Measurements from ENCODE around the gene RYR2. TPM values are rescaled to one million over a fixed set of nuclear protein-coding genes. Genes with fewer than 3 reads are reported as not detected.

The RYR2 gene
- total RNA-seq, 1 experiment from 2014 or later = 0.90 TPM

DNA sequence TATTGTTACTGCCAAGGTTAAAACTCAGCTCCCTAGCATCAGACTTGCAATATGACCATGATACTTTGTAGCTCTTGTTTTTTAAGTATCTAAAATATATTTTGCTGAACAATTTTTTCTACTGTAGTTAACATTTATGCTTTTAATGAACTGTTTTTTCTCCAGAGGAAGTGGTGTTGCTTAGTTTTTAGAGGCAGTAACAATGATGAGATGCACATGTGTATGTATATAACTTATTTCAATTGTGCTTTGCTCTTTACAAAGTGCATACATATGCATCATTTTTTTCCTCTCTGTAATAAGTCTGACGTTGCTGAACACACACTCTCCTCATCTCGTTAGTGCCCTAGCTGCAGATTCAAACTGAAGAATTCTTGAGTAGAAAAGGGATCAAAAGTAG is 430.0 kb downstream of the RYR2 start:
- Mint-ChIP-seq H3K4me3 (ENCODE audit: low read depth, unreplicated experiment) (no peak overlapping the region), H3K27ac (ENCODE audit: unreplicated experiment) (no peak overlapping the region), H3K36me3 (ENCODE audit: insufficient read depth, unreplicated experiment) (no peaks in the 10 kb centered on the region), H3K4me1 (ENCODE audit: low read depth, unreplicated experiment) (peaks cover 9% of the 10 kb centered on the region), H3K27me3 (ENCODE audit: unreplicated experiment) (no peaks in the 10 kb centered on the region), H3K9me3 (ENCODE audit: low read depth, unreplicated experiment) (peaks cover 12% of the 10 kb centered on the region)
- no TSS peak for BruUV-seq (replicated peaks)
- TF ChIP-seq, protein P1, sequence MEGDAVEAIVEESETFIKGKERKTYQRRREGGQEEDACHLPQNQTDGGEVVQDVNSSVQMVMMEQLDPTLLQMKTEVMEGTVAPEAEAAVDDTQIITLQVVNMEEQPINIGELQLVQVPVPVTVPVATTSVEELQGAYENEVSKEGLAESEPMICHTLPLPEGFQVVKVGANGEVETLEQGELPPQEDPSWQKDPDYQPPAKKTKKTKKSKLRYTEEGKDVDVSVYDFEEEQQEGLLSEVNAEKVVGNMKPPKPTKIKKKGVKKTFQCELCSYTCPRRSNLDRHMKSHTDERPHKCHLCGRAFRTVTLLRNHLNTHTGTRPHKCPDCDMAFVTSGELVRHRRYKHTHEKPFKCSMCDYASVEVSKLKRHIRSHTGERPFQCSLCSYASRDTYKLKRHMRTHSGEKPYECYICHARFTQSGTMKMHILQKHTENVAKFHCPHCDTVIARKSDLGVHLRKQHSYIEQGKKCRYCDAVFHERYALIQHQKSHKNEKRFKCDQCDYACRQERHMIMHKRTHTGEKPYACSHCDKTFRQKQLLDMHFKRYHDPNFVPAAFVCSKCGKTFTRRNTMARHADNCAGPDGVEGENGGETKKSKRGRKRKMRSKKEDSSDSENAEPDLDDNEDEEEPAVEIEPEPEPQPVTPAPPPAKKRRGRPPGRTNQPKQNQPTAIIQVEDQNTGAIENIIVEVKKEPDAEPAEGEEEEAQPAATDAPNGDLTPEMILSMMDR (IDR thresholded peaks at IDR 0.05; ENCODE audit: unreplicated experiment) = no peak
- DNase-seq = no peak
- intact Hi-C loops (cut with micrococcal nuclease; ENCODE audit: unreplicated experiment) = no loop called here
- CTCF ChIA-PET = no interaction called here

DNA sequence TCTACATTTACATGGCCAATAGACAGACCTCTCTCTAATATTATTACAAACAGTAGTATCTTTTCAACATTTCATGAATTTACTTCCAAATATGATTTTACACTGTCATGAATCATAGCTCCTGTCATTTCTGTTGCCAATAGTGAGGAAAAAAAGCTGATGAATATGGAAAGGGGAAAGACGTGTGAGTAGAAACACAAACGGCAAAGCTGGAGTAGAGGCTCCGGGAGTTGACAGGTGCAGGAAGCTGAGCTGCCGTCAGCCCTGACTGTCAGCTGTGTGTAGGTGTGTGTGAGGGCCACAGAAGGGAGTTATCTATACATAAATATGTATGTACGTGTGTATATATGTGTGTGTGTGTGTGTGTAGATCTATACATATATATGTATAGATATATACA is 431.9 kb downstream of the RYR2 start:
- no TSS peak for BruUV-seq (replicated peaks)
- H3K36me3 Mint-ChIP-seq (ENCODE audit: insufficient read depth, unreplicated experiment) = no peaks in the 10 kb centered on the region
- TF ChIP-seq, protein P1 (IDR thresholded peaks at IDR 0.05; ENCODE audit: unreplicated experiment) = no peak

GRCh38 chr1:237478082-237478481 is 436.1 kb downstream of the RYR2 start:
- CTCF ChIA-PET = no interaction called here
- H3K4me1 Mint-ChIP-seq (ENCODE audit: low read depth, unreplicated experiment) = no peaks in the 10 kb centered on the region
- H3K9me3 Mint-ChIP-seq (ENCODE audit: low read depth, unreplicated experiment) = peaks cover 6% of the 10 kb centered on the region

More for the DNA sequence above, 431.9 kb downstream of the RYR2 start:
- H3K9me3 Mint-ChIP-seq (ENCODE audit: low read depth, unreplicated experiment) = peaks cover 12% of the 10 kb centered on the region
- DNase-seq = no peak
- no peaks in the 10 kb centered on the region for H3K27me3 Mint-ChIP-seq (ENCODE audit: unreplicated experiment)
- CTCF ChIA-PET = no interaction called here
- intact Hi-C loops (cut with micrococcal nuclease; ENCODE audit: unreplicated experiment) = no loop called here
- no peak overlapping the region for H3K27ac Mint-ChIP-seq (ENCODE audit: unreplicated experiment)
- H3K4me3 Mint-ChIP-seq (ENCODE audit: low read depth, unreplicated experiment) = no peak overlapping the region
- peaks cover 9% of the 10 kb centered on the region for H3K4me1 Mint-ChIP-seq (ENCODE audit: low read depth, unreplicated experiment)

DNA sequence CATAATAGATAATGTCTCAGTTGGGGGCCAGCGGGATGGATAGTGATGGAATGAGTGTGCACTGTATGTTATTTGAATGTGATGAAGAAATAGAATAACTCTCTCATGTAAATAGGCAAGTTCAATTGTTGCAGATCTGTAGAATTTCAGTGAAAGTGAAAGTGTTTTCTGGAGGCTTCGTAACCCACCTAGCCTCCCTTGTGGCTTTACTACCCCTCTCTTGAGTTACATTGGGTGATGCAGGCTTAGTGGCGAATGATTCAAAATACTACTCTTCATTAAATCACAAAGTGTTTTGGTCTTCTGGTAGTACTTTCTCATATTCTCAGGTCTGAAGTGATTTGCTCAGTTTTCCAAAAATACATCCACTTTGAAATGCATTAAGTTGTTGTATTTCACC is 436.9 kb downstream of the RYR2 start:
- H3K27me3 Mint-ChIP-seq (ENCODE audit: unreplicated experiment) = no peaks in the 10 kb centered on the region
- no peaks in the 10 kb centered on the region for H3K36me3 Mint-ChIP-seq (ENCODE audit: insufficient read depth, unreplicated experiment)
- no peak overlapping the region for H3K4me3 Mint-ChIP-seq (ENCODE audit: low read depth, unreplicated experiment)
- no TSS peak for BruUV-seq (replicated peaks)
- no peak for DNase-seq
- TF ChIP-seq, protein P1 (IDR thresholded peaks at IDR 0.05; ENCODE audit: unreplicated experiment) = no peak
- no peak overlapping the region for H3K27ac Mint-ChIP-seq (ENCODE audit: unreplicated experiment)
- H3K4me1 Mint-ChIP-seq (ENCODE audit: low read depth, unreplicated experiment) = no peaks in the 10 kb centered on the region
- CTCF ChIA-PET = no interaction called here
- H3K9me3 Mint-ChIP-seq (ENCODE audit: low read depth, unreplicated experiment) = peaks cover 5% of the 10 kb centered on the region
- intact Hi-C loops (cut with micrococcal nuclease; ENCODE audit: unreplicated experiment) = no loop called here

More at GRCh38 chr1:237478082-237478481, 436.1 kb downstream of the RYR2 start:
- BruUV-seq (replicated peaks) = no TSS peak
- Mint-ChIP-seq H3K4me3 (ENCODE audit: low read depth, unreplicated experiment) (no peak overlapping the region), H3K36me3 (ENCODE audit: insufficient read depth, unreplicated experiment) (no peaks in the 10 kb centered on the region), H3K27ac (ENCODE audit: unreplicated experiment) (no peak overlapping the region), H3K27me3 (ENCODE audit: unreplicated experiment) (no peaks in the 10 kb centered on the region)
- intact Hi-C loops (cut with micrococcal nuclease; ENCODE audit: unreplicated experiment) = no loop called here
- no peak for DNase-seq
- TF ChIP-seq, protein P1 (IDR thresholded peaks at IDR 0.05; ENCODE audit: unreplicated experiment) = no peak

Measured in Calu3 (cell line).